Fibroblast of pulmonary artery (primary cell): Measurements from ENCODE around the gene KIAA0930.

Experiments
- DNase-seq: peaks from one replicate; pipeline ENCODE4 v3.0.0-alpha.2; 2010; ENCODE audit warnings: low read depth
- H3K4me3 ChIP-seq: replicated peaks from 2 replicates; pipeline ENCODE4 v1.5.1; 2011; ENCODE audit warnings: low read depth, mild to moderate bottlenecking, control low read depth, low read length, moderate library complexity
- TF ChIP-seq, protein P1 (sequence below): IDR thresholded peaks from 2 replicates; pipeline ENCODE4 v1.5.1; 2011; ENCODE audit warnings: mild to moderate bottlenecking, control low read depth, low read length, inconsistent platforms; ENCODE audit errors: missing control alignments

The KIAA0930 gene

DNA sequence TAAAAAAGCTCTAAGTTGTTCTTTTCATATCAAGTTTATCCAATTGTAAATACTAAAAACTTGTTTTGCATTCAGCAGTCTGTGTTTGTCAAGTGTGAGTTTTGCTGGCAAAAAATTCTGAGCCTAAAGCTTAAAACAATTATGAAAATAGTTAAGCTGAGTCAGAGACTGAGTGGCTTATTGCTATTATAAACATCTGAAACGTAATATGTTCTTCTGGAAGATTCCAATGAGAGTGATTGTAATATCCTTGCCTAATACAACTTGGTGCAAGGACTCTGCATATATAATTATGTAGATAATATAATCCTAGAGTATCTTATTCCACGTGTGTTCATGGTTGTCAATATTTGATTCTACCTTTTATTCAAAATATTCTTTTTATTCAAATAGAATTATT lies 91.0 kb downstream of the KIAA0930 start:
- DNase-seq, result no peak
- TF ChIP-seq, protein P1, sequence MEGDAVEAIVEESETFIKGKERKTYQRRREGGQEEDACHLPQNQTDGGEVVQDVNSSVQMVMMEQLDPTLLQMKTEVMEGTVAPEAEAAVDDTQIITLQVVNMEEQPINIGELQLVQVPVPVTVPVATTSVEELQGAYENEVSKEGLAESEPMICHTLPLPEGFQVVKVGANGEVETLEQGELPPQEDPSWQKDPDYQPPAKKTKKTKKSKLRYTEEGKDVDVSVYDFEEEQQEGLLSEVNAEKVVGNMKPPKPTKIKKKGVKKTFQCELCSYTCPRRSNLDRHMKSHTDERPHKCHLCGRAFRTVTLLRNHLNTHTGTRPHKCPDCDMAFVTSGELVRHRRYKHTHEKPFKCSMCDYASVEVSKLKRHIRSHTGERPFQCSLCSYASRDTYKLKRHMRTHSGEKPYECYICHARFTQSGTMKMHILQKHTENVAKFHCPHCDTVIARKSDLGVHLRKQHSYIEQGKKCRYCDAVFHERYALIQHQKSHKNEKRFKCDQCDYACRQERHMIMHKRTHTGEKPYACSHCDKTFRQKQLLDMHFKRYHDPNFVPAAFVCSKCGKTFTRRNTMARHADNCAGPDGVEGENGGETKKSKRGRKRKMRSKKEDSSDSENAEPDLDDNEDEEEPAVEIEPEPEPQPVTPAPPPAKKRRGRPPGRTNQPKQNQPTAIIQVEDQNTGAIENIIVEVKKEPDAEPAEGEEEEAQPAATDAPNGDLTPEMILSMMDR, result no peak
- H3K4me3 ChIP-seq, result no peak overlapping the region

DNA sequence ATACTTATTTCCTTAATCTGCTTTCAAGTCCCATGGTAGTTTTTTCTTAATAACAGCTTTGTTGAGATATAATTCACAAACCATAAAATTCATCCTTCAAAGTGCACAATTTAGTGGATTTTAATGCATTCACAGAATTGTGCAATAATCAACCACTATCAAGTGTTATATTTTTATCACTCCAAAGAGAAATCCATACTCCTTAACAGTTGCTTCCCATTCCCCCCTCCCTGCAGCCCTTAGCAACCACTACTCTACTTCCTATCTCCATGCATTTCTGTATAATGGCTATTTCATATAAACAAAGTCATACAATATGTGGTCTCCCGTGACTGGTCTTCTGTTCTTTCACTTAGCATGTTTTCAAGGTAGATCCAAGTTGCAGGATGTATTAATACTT lies 95.8 kb downstream of the KIAA0930 start:
- TF ChIP-seq, protein P1, result no peak
- DNase-seq, result no peak
- no peak overlapping the region for H3K4me3 ChIP-seq

DNA sequence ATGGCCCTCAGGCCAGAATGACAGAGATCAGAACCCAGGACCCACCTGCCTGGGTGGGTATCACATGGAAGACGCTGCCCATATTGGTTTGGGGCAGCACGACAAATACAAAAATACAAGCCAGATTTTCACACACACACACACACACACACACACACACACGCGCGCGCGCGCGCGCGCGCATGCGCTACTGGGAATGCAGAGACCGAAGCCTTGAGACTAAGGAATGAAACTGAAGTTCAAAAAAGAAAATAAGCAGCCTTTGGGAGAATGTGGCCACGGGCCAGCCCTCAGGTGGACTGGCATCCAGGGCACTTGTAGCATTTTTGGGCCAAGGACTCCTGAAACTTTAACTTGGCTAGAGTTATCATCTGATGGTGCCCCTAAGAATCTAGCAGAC lies 98.3 kb downstream of the KIAA0930 start:
- TF ChIP-seq, protein P1, result no peak
- H3K4me3 ChIP-seq, result no peak overlapping the region
- DNase-seq, result no peak
